H9 (cell line): ENCODE results near the gene TTC9. TPM values are rescaled to one million over a fixed set of nuclear protein-coding genes. Genes with fewer than 3 reads are reported as not detected.

Experiments used
- DNase-seq: peaks from one replicate; pipeline ENCODE4 v3.0.0-alpha.2; 2017
- H2AFZ ChIP-seq: one replicate; pipeline ENCODE4 v1.6.1; 2013; ENCODE audit warnings: mild to moderate bottlenecking, low read length, control low read depth, moderate library complexity
- H2AK5ac ChIP-seq: 2 replicates; pipeline ENCODE4 v1.6.1; 2013; ENCODE audit warnings: low read length, control low read depth, mixed read lengths; ENCODE audit not compliant: insufficient read length
- H2BK120ac ChIP-seq: one replicate; pipeline ENCODE4 v1.6.1; 2013; ENCODE audit warnings: low read depth, mild to moderate bottlenecking, low read length, control low read depth, inconsistent platforms; ENCODE audit not compliant: poor library complexity, severe bottlenecking
- H2BK12ac ChIP-seq: 2 replicates; pipeline ENCODE4 v1.6.1; 2013; ENCODE audit warnings: low read length, control low read depth, mixed read lengths, low read depth; ENCODE audit not compliant: insufficient read length
- H2BK15ac ChIP-seq: 2 replicates; pipeline ENCODE4 v1.6.1; 2013; ENCODE audit warnings: low read depth, low read length, control low read depth
- H2BK20ac ChIP-seq: one replicate; pipeline ENCODE4 v1.6.1; 2013; ENCODE audit warnings: low read depth, mild to moderate bottlenecking, low read length, control low read depth, inconsistent platforms; ENCODE audit not compliant: poor library complexity, severe bottlenecking
- H2BK5ac ChIP-seq: 2 replicates; pipeline ENCODE4 v1.6.1; 2013; ENCODE audit warnings: low read length, control low read depth, mixed read lengths; ENCODE audit not compliant: insufficient read length
- H3K14ac ChIP-seq: 2 replicates; pipeline ENCODE4 v1.6.1; 2013; ENCODE audit warnings: low read length, control low read depth; ENCODE audit not compliant: insufficient read depth
- H3K18ac ChIP-seq: 2 replicates; pipeline ENCODE4 v1.6.1; 2013; ENCODE audit warnings: low read depth, mild to moderate bottlenecking, mixed read lengths, low read length, control low read depth; ENCODE audit not compliant: insufficient read length
- H3K23ac ChIP-seq: 2 replicates; pipeline ENCODE4 v1.6.1; 2013; ENCODE audit warnings: low read length, control low read depth, mixed read lengths, low read depth; ENCODE audit not compliant: insufficient read length
- H3K23me2 ChIP-seq: 2 replicates; pipeline ENCODE4 v1.6.1; 2013; ENCODE audit warnings: low read depth, mild to moderate bottlenecking, mixed read lengths, low read length, control low read depth; ENCODE audit not compliant: insufficient read length, poor library complexity, severe bottlenecking
- H3K27ac ChIP-seq: 2 replicates; pipeline ENCODE4 v1.5.1; 2013; ENCODE audit warnings: low read length, control low read depth, mixed read lengths, low read depth; ENCODE audit not compliant: insufficient read length
- H3K27me3 ChIP-seq: 2 replicates; pipeline ENCODE4 v1.6.1; 2013; ENCODE audit warnings: low read length, control low read depth, inconsistent platforms; ENCODE audit not compliant: insufficient read depth
- H3K4ac ChIP-seq: 2 replicates; pipeline ENCODE4 v1.6.1; 2013; ENCODE audit warnings: low read depth, mild to moderate bottlenecking, control low read depth, inconsistent platforms, low read length, moderate library complexity
- H3K4me1 ChIP-seq: 2 replicates; pipeline ENCODE4 v1.6.1; 2013; ENCODE audit warnings: low read length, control low read depth, inconsistent platforms; ENCODE audit not compliant: insufficient read depth
- H3K4me2 ChIP-seq: 2 replicates; pipeline ENCODE4 v1.6.1; 2013; ENCODE audit warnings: low read length, control low read depth, mixed read lengths; ENCODE audit not compliant: insufficient read length, insufficient read depth
- H3K56ac ChIP-seq: 2 replicates; pipeline ENCODE4 v1.6.1; 2013; ENCODE audit warnings: low read depth, mild to moderate bottlenecking, mixed read lengths, low read length, control low read depth; ENCODE audit not compliant: insufficient read length
- H3K79me1 ChIP-seq: 2 replicates; pipeline ENCODE4 v1.6.1; 2013; ENCODE audit warnings: low read depth, mild to moderate bottlenecking, moderate library complexity, low read length, control low read depth, inconsistent platforms; ENCODE audit not compliant: insufficient read depth, poor library complexity, severe bottlenecking
- H3K79me2 ChIP-seq: 2 replicates; pipeline ENCODE4 v1.6.1; 2013; ENCODE audit warnings: low read length, control low read depth, inconsistent platforms; ENCODE audit not compliant: insufficient read depth
- H3K9ac ChIP-seq: 2 replicates; pipeline ENCODE4 v1.6.1; 2013; ENCODE audit warnings: low read length, control low read depth, mixed read lengths; ENCODE audit not compliant: insufficient read length; ENCODE audit errors: extremely low read depth
- H3K9me3 ChIP-seq: one replicate; pipeline ENCODE4 v1.6.1; 2013; ENCODE audit warnings: low read depth, low read length, inconsistent platforms; ENCODE audit not compliant: control insufficient read depth
- H3T11ph ChIP-seq: one replicate; pipeline ENCODE4 v1.6.1; 2013; ENCODE audit warnings: mild to moderate bottlenecking, low read length, control low read depth, inconsistent platforms
- H4K20me1 ChIP-seq: one replicate; pipeline ENCODE4 v1.6.1; 2013; ENCODE audit not compliant: control insufficient read depth, insufficient read length, insufficient read depth
- H4K5ac ChIP-seq: 2 replicates; pipeline ENCODE4 v1.6.1; 2013; ENCODE audit warnings: low read depth, mild to moderate bottlenecking, mixed read lengths, low read length, control low read depth; ENCODE audit not compliant: insufficient read length
- H4K8ac ChIP-seq: replicated peaks from 2 replicates; pipeline ENCODE4 v1.6.1; 2013; ENCODE audit warnings: low read length, control low read depth, mixed read lengths, low read depth; ENCODE audit not compliant: insufficient read length
- H4K91ac ChIP-seq: 2 replicates; pipeline ENCODE4 v1.6.1; 2013; ENCODE audit warnings: low read depth, mild to moderate bottlenecking, moderate library complexity, mixed read lengths, low read length, control low read depth; ENCODE audit not compliant: insufficient read length
- H3K27ac Mint-ChIP-seq, 3 experiments: 2 replicates in 2 of 3; 3 replicates in 1 of 3; pipeline ENCODE4 v1.8.0; 2020 to 2021; ENCODE audit warnings: mixed read lengths in 3 of 3, mild to moderate bottlenecking in 1 of 3, moderate library complexity in 1 of 3
- H3K27me3 Mint-ChIP-seq: 2 replicates; pipeline ENCODE4 v1.8.0; 2021; ENCODE audit warnings: low read depth, mild to moderate bottlenecking, moderate library complexity, mixed read lengths
- H3K36me3 Mint-ChIP-seq, 3 experiments: 2 replicates in 2 of 3; 3 replicates in 1 of 3; pipeline ENCODE4 v1.8.0; 2020 to 2021; ENCODE audit warnings: low read depth in 3 of 3, mixed read lengths in 3 of 3; ENCODE audit not compliant: insufficient read depth in 1 of 3
- H3K4me1 Mint-ChIP-seq, 2 experiments: 2 replicates each; pipeline ENCODE4 v1.8.0; 2020; ENCODE audit warnings: mixed read lengths in 2 of 2
- H3K4me3 Mint-ChIP-seq, 2 experiments: 2 replicates in 1 of 2; 3 replicates in 1 of 2; pipeline ENCODE4 v1.8.0; 2020 to 2021; ENCODE audit warnings: mild to moderate bottlenecking in 2 of 2, mixed read lengths in 2 of 2, moderate library complexity in 1 of 2
- H3K9me3 Mint-ChIP-seq, 2 experiments: 2 replicates in 1 of 2; 3 replicates in 1 of 2; pipeline ENCODE4 v1.8.0; 2020; ENCODE audit warnings: mild to moderate bottlenecking in 2 of 2, mixed read lengths in 2 of 2, moderate library complexity in 1 of 2
- WGBS: extraction: QIAGEN DNeasy Blood & Tissue Kit; methylation state at CpG from one replicate; pipeline ENCODE4 v1.1.7; 2013; ENCODE audit warnings: missing lambda C conversion rate, low lambda C conversion rate, mixed read lengths; ENCODE audit not compliant: insufficient read length; ENCODE audit errors: extremely low coverage; 5-methylcytosine and 5-hydroxymethylcytosine counted together
- total RNA-seq: library from RNA; stranded (reverse); gene quantifications from 2 replicates; pipeline ENCODE4 v1.2.1, GENCODE V29; 2021
- TF ChIP-seq, protein P1 (sequence below): fragments of 200-600 bp; sonication (generic); conservative IDR thresholded peaks from 3 replicates; pipeline ENCODE4 v1.8.0; 2021; ENCODE audit warnings: antibody characterized with exemption, mild to moderate bottlenecking

TTC9 gene
- total RNA-seq, 1 experiment from 2014 or later = 17.4 TPM

DNA sequence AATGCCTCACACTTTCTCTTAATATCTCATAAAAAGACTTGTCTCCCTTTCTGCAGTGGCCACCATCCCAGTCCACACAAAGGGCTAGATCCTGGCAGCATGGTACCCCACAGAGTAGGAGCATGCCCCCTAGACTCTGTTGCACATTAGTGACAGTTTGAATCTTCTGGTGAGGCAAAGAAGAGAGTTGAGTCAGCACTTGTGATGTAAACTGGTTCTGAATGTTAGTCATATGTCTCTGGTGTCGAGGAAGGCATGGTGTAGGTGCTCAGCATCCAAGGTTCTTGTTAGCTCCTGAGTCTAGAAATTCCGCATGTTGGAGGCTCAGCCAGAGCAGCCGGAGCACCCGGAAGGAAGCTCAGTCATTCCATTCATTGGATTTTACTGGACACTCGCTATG is 9.8 kb downstream of the TTC9 start:
- Histone ChIP-seq H2AK5ac (no peak overlapping the region), H3K79me2 (peaks cover 30% of the 10 kb centered on the region; the same call in 1 of the 2 replicates), H4K20me1 (no peaks in the 10 kb centered on the region), H3K9ac (no peak overlapping the region), H2BK20ac (no peak overlapping the region), H3K27me3 (no peaks in the 10 kb centered on the region; the same call in 1 of the 2 replicates), H2BK5ac (peak overlapping the region; percentile 75), H2BK12ac (peak overlapping the region; percentile 36), H3K18ac (no peak overlapping the region), H3T11ph (no peak overlapping the region), H3K23ac (no peak overlapping the region), H2AFZ (no peak overlapping the region), H3K4me1 (peaks cover 39% of the 10 kb centered on the region), H2BK15ac (no peak overlapping the region), H3K4me2 (no peak overlapping the region), H3K4ac (no peak overlapping the region), H3K56ac (no peak overlapping the region), H2BK120ac (no peak overlapping the region), H3K27ac (no peak overlapping the region), H4K5ac (no peak overlapping the region), H3K9me3 (no peaks in the 10 kb centered on the region), H3K23me2 (no peaks in the 10 kb centered on the region), H4K8ac (no peak overlapping the region), H3K14ac (no peak overlapping the region; the same call in 1 of the 2 replicates), H4K91ac (no peak overlapping the region), H3K79me1 (peaks cover 4% of the 10 kb centered on the region)
- H3K4me3 Mint-ChIP-seq = no peak overlapping the region
- H3K36me3 Mint-ChIP-seq = peaks cover 25 to 31% (median 27%) of the 10 kb centered on the region in 3 experiments
- WGBS = no CpG with 5 or more reads among the region's 5 CpGs
- no peaks in the 10 kb centered on the region for H3K9me3 Mint-ChIP-seq
- no peaks in the 10 kb centered on the region for H3K27me3 Mint-ChIP-seq
- peaks cover 62 to 70% of the 10 kb centered on the region in 2 experiments for H3K4me1 Mint-ChIP-seq
- TF ChIP-seq, protein P1, sequence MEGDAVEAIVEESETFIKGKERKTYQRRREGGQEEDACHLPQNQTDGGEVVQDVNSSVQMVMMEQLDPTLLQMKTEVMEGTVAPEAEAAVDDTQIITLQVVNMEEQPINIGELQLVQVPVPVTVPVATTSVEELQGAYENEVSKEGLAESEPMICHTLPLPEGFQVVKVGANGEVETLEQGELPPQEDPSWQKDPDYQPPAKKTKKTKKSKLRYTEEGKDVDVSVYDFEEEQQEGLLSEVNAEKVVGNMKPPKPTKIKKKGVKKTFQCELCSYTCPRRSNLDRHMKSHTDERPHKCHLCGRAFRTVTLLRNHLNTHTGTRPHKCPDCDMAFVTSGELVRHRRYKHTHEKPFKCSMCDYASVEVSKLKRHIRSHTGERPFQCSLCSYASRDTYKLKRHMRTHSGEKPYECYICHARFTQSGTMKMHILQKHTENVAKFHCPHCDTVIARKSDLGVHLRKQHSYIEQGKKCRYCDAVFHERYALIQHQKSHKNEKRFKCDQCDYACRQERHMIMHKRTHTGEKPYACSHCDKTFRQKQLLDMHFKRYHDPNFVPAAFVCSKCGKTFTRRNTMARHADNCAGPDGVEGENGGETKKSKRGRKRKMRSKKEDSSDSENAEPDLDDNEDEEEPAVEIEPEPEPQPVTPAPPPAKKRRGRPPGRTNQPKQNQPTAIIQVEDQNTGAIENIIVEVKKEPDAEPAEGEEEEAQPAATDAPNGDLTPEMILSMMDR = no peak
- peak overlapping the region in 1 of 3 experiments; percentile 28; a peak in 1 of 7 replicates for H3K27ac Mint-ChIP-seq
- no peak for DNase-seq
